Left colon (tissue), 2 donors: ENCODE results near the gene NPFF. TPM values are rescaled to one million over a fixed set of nuclear protein-coding genes. Genes with fewer than 3 reads are reported as not detected.

Experiments
- ATAC-seq: fragments of 200-7000 bp; cut with Tn5 transposase; one replicate; pipeline ENCODE4 v1.9.1; 2020; ENCODE audit warnings: mild to moderate bottlenecking, moderate library complexity
- DNase-seq, 2 donors: peaks; one replicate each; pipeline ENCODE4 v3.0.0-alpha.2; 2020
- intact Hi-C, 2 donors: fragments of 100-400 bp; cut with DNase I in 1 of 2; cut with micrococcal nuclease in 1 of 2; formaldehyde crosslinking; loops; one replicate each; pipeline versions ENCODE4 v1.11.2 to v1.14.0; 2022; cut with DNase I, micrococcal nuclease
- total RNA-seq, 2 donors: library from RNA; stranded (reverse); fragmentation: NEBNext Ultra II Directional; extraction: Animal tissue kit (Norgen Biotek cat#: 25700); gene quantifications; one replicate each; pipeline ENCODE4 v1.2.1, GENCODE V29; 2021
- donor health status: DM: no; HTN: no; CAD: no.
- donor health status: DM: yes; HTN: yes; CAD: no.

NPFF gene
- total RNA-seq, 2 donors from 2014 or later = not detected

- DNase-seq (no peak), ATAC-seq (no peak)
- intact Hi-C loops = loop anchor here in 1 of 2 donors (10.0 kb wide), 1 partner anchor 61 kb away; no protein-coding TSS in a partner anchor
These were observed 43.3 kb downstream of the NPFF start for GRCh38 chr12:53463802-53464560.

GRCh38 chr12:53462935-53463334 is 44.3 kb downstream of the NPFF start:
- intact Hi-C loops = loop anchor here in 1 of 2 donors (10.0 kb wide), 1 partner anchor 62 kb away; no protein-coding TSS in a partner anchor
- ATAC-seq (no peak), DNase-seq (no peak)

- no peak for ATAC-seq
- intact Hi-C loops = loop anchor here in 1 of 2 donors (10.0 kb wide), 1 partner anchor 63 kb away; no protein-coding TSS in a partner anchor
These were observed 45.7 kb downstream of the NPFF start for GRCh38 chr12:53461591-53461990.

GRCh38 chr12:53461059-53461458 is 46.2 kb downstream of the NPFF start:
- intact Hi-C loops = loop anchor here in 1 of 2 donors (10.0 kb wide), 1 partner anchor 64 kb away; no protein-coding TSS in a partner anchor
- no peak for DNase-seq
- ATAC-seq = no peak

More at GRCh38 chr12:53461591-53461990, 45.7 kb downstream of the NPFF start:
- no peak for DNase-seq

- no peak for DNase-seq
- ATAC-seq = no peak
- intact Hi-C loops = no loop called here
These were observed 48.2 kb downstream of the NPFF start for GRCh38 chr12:53459097-53459496.

Other genes with a start within 250 kb of the NPFF start
- 1 to 10 TPM; 3.3 to 9.6 TPM for gene ESPL1, start 239.2 kb downstream of the NPFF start, total RNA-seq
- gene PFDN5, start 211.9 kb downstream of the NPFF start, total RNA-seq = 100 to 1,000 TPM; 268 to 291 TPM
- 10 to 100 TPM; 37.9 to 39.2 TPM for gene MYG1, start 207.8 kb downstream of the NPFF start, total RNA-seq
- 10 to 100 TPM; 34.6 to 39.0 TPM for gene AAAS, start 185.9 kb downstream of the NPFF start, total RNA-seq
- gene SP7, start 171.1 kb downstream of the NPFF start, total RNA-seq = not detected
- gene SP1, start 127.3 kb downstream of the NPFF start, total RNA-seq = 10 to 100 TPM; 85.2 to 98.2 TPM
- not detected for gene AMHR2, start 83.6 kb downstream of the NPFF start, total RNA-seq
- 100 to 1,000 TPM; 447 to 662 TPM for gene PRR13, start 65.8 kb downstream of the NPFF start, total RNA-seq
- gene PCBP2, start 55.4 kb downstream of the NPFF start, total RNA-seq = 100 to 1,000 TPM; 586 to 592 TPM
- 1 to 10 TPM; 3.2 to 6.8 TPM for gene MAP3K12, start 8.0 kb downstream of the NPFF start, total RNA-seq
- gene TARBP2, start 6.2 kb downstream of the NPFF start, total RNA-seq = 10 to 100 TPM; 21.3 to 22.3 TPM
- 10 to 100 TPM; 38.3 to 39.2 TPM for gene ATF7, start 118.9 kb upstream of the NPFF start, total RNA-seq
- gene ATP5MC2, start 168.6 kb upstream of the NPFF start, total RNA-seq = 100 to 1,000 TPM; 323 to 371 TPM
- 10 to 100 TPM; 65.0 to 91.0 TPM for gene CALCOCO1, start 220.0 kb upstream of the NPFF start, total RNA-seq
- not detected for gene CISTR, start 244.5 kb upstream of the NPFF start, total RNA-seq